Ureter (tissue), 1 donor: ENCODE measurements around the gene NRG3. TPM values are rescaled to one million over a fixed set of nuclear protein-coding genes. Genes with fewer than 3 reads are reported as not detected.

Experiments
- DNase-seq: peaks from one replicate; pipeline ENCODE4 v3.0.0-alpha.2; 2020; ENCODE audit warnings: low spot score
- total RNA-seq: library from RNA; stranded (reverse); gene quantifications from one replicate; pipeline ENCODE4 v1.2.4, GENCODE V29; 2023
- donor health status: DM: yes; HTN: yes; CAD: no.

Gene NRG3
- 0.57 TPM for total RNA-seq

GRCh38 chr10:81874875-81875466, at the start of gene NRG3:
TSS of gene NRG3 (plus strand) at chr10:81875194.
- DNase-seq: no peak

GRCh38 chr10:81828251-81828650, 46.7 kb upstream of the NRG3 start:
- no peak for DNase-seq

- no peak for DNase-seq
These were observed 43.9 kb upstream of the NRG3 start for GRCh38 chr10:81831060-81831459.

GRCh38 chr10:81838950-81839349, 36.0 kb upstream of the NRG3 start:
- DNase-seq: no peak

DNA sequence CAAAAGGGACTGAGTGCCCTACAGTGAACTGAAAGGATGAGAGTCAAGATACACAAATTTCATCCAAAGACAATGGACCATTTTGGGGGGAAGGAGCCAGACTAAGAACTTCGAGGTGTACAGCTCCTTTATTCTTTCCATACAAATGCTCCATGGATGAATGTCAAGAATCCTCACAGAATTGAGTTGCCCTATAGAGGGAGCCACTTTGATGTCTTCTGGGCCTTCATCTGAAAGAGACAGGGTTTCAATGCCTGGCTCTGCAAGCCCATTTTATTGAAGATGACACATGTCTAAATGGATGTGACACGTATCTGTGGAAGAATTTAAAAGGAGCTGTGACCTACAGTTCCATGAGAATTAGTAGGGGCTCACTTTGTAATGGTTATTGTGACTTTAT, 32.0 kb upstream of the NRG3 start:
- DNase-seq: no peak

GRCh38 chr10:81847675-81848074, 27.3 kb upstream of the NRG3 start:
- DNase-seq: no peak

- no peak for DNase-seq
These were observed 26.5 kb upstream of the NRG3 start for GRCh38 chr10:81848514-81848913.

DNA sequence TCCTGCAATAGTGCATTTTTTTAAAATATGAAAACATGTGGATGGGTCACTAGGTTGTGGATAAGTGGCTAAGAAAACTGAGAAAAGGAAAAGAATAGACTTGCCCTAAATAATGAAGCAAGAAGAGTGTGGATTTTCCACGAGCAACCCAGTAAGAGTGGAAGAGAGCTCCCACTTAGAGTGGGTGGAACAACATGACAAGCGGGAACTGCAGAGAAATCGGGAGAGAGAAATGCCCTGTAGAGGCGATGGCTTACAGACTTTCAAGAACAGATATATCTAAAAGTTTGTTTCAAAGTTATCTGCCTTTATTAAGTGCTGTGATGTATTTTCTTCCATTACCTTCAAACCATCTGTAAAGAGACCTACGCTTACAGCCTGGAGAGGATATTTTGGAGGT, 26.1 kb upstream of the NRG3 start:
- DNase-seq: no peak

GRCh38 chr10:81862596-81862995, 12.4 kb upstream of the NRG3 start:
- no peak for DNase-seq

- no peak for DNase-seq
These were observed 11.2 kb upstream of the NRG3 start for GRCh38 chr10:81863771-81864170.

DNA sequence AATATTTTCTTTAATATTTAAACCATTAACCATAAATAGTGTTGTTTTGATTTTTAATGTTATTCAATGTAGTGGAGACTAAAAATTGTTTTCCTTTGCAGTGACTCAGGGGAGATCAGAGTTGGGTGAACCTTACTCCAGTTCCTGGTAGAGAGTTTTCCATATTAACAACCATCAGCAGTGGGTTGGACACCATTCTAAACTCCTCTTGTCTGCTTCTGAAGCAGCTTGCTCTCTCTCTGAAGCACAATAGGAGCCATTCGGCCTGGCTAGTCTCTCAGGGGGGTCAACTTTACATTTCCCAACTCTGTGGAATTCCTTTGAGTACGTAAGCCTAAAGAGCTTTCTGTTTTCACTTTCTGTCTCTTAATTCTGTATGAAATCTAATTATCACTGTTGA, 9.4 kb upstream of the NRG3 start:
- DNase-seq: no peak

- no peak for DNase-seq
These were observed 8.2 kb upstream of the NRG3 start for GRCh38 chr10:81866753-81867152.

GRCh38 chr10:81870472-81870871, 4.5 kb upstream of the NRG3 start:
- no peak for DNase-seq

- DNase-seq: no peak
These were observed 3.4 kb upstream of the NRG3 start for GRCh38 chr10:81871558-81871957.

DNA sequence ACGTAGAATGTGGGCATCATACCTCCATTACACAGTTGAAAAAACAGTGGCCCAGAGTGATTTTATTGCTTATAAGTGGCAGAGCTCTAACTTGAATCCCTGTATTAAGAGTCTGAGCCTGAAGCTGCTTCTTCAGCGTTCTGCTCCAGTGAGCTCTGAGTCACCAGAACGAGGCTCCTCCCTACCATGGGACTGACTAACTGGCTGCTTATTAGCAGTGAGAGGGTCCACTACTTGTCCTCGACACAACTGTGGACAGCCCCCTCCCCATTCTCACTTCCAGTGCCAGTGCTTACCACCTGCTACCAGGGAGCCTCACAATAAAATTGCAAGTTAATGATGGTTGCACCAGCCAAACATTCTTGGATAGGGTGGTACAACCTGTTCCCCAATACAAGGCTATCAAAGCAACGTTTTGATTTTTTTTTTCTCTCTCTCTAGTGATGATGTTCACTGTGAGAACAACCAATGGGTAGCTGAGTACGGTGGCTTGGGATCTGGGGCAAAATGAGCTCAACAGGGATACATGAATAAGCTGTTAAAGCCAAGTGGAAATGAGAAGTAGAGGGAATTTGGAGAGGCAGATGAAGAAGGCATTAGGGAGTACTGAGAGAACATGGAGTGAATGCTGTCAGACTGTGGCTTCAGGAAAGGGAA, 2.7 kb upstream of the NRG3 start:
- DNase-seq: no peak

DNA sequence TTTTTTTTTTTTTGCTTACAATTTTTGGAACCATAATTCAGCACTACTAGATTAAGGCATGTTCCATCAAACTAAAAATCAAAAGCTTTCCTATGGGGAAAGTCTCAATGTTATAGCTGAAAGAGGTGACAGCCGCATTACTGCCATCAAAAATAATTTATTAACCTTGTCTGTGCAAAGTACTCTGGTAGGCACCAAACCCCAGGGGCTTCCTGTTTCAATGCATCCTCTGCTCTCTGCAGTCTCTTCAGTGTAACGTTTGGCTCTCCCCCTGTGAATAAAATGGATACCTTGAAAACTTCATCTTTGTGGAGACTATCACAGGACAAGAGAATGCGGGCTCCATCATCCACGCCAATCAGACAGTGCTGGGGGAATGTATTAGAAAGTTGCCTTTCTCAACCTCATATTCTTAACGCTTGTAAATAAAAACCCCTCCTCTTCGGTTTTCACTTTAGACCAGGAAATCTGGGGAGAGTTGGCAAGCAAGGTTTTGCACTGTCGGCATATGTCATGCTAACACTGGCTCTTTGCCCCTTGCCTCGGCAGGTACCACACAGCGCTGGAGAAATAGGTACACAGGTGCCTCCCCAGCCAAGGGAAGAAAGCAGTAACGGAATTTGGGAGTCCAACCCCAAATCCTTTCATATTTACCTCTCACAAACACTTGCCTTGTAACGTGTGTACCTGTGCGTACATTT, 1.6 kb upstream of the NRG3 start:
- no peak for DNase-seq

- no peak for DNase-seq
These were observed 820 bp upstream of the NRG3 start for GRCh38 chr10:81873932-81874816.

- no peak for DNase-seq
These were observed 666 bp downstream of the NRG3 start for GRCh38 chr10:81875467-81876252.

DNA sequence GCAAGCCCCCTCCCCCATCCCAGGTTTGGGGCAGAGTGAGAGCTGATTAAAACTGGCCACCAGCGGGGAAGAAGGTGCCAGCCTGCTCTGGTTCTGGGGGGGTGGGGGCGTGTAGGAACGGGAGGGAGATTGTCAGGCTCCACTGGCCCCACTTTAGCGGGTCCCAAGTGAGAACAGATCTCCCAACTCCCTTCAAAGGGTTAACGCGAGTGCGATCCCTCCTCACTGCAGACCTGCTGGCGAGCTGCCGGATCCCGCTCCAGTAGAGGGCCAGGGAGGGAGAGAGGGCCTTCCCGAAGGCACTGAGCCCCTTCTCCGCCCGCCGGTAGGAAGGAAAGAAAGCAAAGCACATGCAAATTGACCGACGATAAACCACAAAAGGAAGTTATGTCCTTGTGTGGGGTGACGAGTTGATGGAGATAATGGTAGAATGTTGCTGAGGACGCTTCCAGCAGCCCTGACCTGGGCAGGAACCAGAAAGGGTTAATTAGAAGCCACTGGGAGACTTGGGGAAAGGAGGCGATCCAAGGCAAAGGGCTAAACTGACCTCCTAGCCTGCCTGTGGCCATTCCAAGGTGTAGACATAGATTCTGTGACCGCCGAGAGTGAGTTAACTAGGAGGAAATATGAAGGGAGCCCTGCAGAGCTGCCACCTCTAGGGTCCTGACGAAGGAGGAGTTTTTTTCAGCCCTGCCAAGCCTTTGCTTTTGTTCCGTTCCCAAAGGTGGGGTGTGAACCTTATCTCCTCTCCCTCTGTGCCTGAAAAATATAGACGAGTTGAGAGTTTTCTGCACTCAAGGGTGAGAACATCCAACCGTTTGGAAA, 1.5 kb downstream of the NRG3 start:
- no peak for DNase-seq

- DNase-seq: no peak
These were observed 2.6 kb downstream of the NRG3 start for GRCh38 chr10:81877596-81877995.

- DNase-seq: no peak
These were observed 7.0 kb downstream of the NRG3 start for GRCh38 chr10:81882011-81882410.
